DMS 273 treated with DMSO at 0.1 percent for 48 hours (cell line): Measurements from ENCODE around the gene RUNX1.

Experiments used
- DNase-seq: peaks from one replicate; lab custom pipeline; 2025; lab: John Stamatoyannopoulos, UW

The RUNX1 gene

GRCh38 chr21:34825101-34825500 lies 224.0 kb downstream of the RUNX1 start:
- no peak for DNase-seq

- no peak for DNase-seq
Measured at GRCh38 chr21:34824314-34824713, 224.8 kb downstream of the RUNX1 start.

GRCh38 chr21:34822942-34823341 lies 226.2 kb downstream of the RUNX1 start:
- DNase-seq, result no peak

GRCh38 chr21:34822168-34822567 lies 226.9 kb downstream of the RUNX1 start:
- no peak for DNase-seq

- no peak for DNase-seq
Measured at GRCh38 chr21:34821717-34822116, 227.4 kb downstream of the RUNX1 start.

GRCh38 chr21:34820051-34820450 lies 229.1 kb downstream of the RUNX1 start:
- no peak for DNase-seq

GRCh38 chr21:34819357-34819999 lies 229.6 kb downstream of the RUNX1 start:
- DNase-seq, result no peak

- no peak for DNase-seq
Measured at GRCh38 chr21:34818662-34819158, 230.4 kb downstream of the RUNX1 start.

GRCh38 chr21:34817821-34818661 lies 231.1 kb downstream of the RUNX1 start:
- DNase-seq, result no peak

GRCh38 chr21:34815831-34816705 lies 233.0 kb downstream of the RUNX1 start:
- no peak for DNase-seq

- DNase-seq, result no peak
Measured at GRCh38 chr21:34814529-34814951, 234.6 kb downstream of the RUNX1 start.

- no peak for DNase-seq
Measured at GRCh38 chr21:34813266-34813894, 235.7 kb downstream of the RUNX1 start.

GRCh38 chr21:34812504-34813265 lies 236.4 kb downstream of the RUNX1 start:
- DNase-seq, result no peak

GRCh38 chr21:34811368-34811767 lies 237.7 kb downstream of the RUNX1 start:
- no peak for DNase-seq

GRCh38 chr21:34810786-34811185 lies 238.3 kb downstream of the RUNX1 start:
- DNase-seq, result no peak

GRCh38 chr21:34809822-34810221 lies 239.3 kb downstream of the RUNX1 start:
- no peak for DNase-seq

GRCh38 chr21:34808569-34809204 lies 240.4 kb downstream of the RUNX1 start:
- DNase-seq, result no peak

GRCh38 chr21:34807881-34808568 lies 241.1 kb downstream of the RUNX1 start:
- no peak for DNase-seq

- DNase-seq, result no peak
Measured at GRCh38 chr21:34807146-34807880, 241.8 kb downstream of the RUNX1 start.
